Activated T-helper 17 cell treated with anti-CD3 and anti-CD28 coated beads, Interleukin-2, amount 50 U/mL, for 72 hours (primary cell): Measurements from ENCODE around the gene TNFRSF18. TPM values are rescaled to one million over a fixed set of nuclear protein-coding genes. Genes with fewer than 3 reads are reported as not detected.
A peak's percentile ranks its signal among the peaks of the same experiment; 100 is the strongest.

ENCODE experiments used
- ATAC-seq: fragments of 150-1000 bp; cut with Tn5 transposase; replicated peaks from 2 replicates; pipeline ENCODE4 v1.10.0; 2021; ENCODE audit warnings: mild to moderate bottlenecking, moderate library complexity
- H3K27ac Mint-ChIP-seq: one replicate; pipeline ENCODE4 v1.8.0; 2022; ENCODE audit warnings: mixed read lengths
- H3K27me3 Mint-ChIP-seq: one replicate; pipeline ENCODE4 v1.8.0; 2022; ENCODE audit warnings: mixed read lengths
- H3K36me3 Mint-ChIP-seq: one replicate; pipeline ENCODE4 v1.8.0; 2022; ENCODE audit warnings: low read depth, mild to moderate bottlenecking, mixed read lengths
- H3K4me1 Mint-ChIP-seq: one replicate; pipeline ENCODE4 v1.8.0; 2022; ENCODE audit warnings: mixed read lengths
- H3K4me3 Mint-ChIP-seq: one replicate; pipeline ENCODE4 v1.8.0; 2022; ENCODE audit warnings: mild to moderate bottlenecking, mixed read lengths
- H3K9me3 Mint-ChIP-seq: one replicate; pipeline ENCODE4 v1.8.0; 2022; ENCODE audit warnings: mixed read lengths
- total RNA-seq, 2 donors: library from RNA; stranded (reverse); gene quantifications; one replicate each; pipeline ENCODE4 v1.2.3, GENCODE V29; 2022

TNFRSF18 gene
- total RNA-seq, 2 donors from 2014 or later = 105 to 796 TPM

DNA sequence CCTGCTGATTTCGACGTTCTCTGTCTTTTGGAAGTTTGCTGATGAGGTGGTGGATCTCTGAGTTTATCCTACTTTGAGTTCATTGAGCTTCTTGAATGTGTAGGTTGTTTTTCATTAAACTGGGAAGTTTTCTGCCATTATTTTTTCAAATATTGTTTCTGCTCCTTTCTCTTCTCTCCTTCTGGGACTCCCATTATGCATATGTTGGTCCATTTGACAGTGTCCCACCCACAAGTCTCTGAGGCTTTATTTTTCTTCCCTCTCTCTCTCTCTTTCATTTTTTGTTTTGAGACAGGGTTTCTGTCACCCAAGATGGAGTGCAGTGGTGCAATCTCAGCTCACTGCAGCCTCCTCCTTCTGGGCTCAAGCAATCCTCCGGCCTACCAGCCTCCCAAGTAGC is 11.7 kb downstream of the TNFRSF18 start:
- no peaks in the 10 kb centered on the region for H3K9me3 Mint-ChIP-seq
- no peak for ATAC-seq
- H3K4me1 Mint-ChIP-seq = peaks cover 10% of the 10 kb centered on the region
- H3K36me3 Mint-ChIP-seq = no peaks in the 10 kb centered on the region
- peak overlapping the region; percentile 13 for H3K4me3 Mint-ChIP-seq
- peak overlapping the region; percentile 61 for H3K27ac Mint-ChIP-seq
- no peaks in the 10 kb centered on the region for H3K27me3 Mint-ChIP-seq

DNA sequence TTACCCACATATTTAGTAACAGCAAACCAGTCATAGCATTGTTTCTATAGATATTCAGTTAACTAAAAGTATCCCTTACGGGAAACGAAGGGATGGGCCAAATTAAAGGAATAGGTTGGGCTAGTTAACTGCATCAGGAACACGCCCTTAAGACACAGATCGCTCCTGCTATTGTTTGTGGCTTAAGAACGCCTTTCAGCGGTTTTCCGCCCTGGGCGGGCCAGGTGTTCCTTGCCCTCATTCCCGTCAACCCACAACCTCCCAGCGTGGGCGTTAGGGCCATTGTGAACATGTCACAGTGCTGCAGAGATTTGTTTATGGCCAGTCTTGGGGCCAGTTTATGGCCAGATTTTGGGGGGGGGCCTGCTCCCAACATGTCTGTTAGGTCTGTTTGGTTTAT is 14.7 kb downstream of the TNFRSF18 start:
- Mint-ChIP-seq H3K9me3 (no peaks in the 10 kb centered on the region), H3K27me3 (no peaks in the 10 kb centered on the region), H3K4me3 (no peak overlapping the region), H3K27ac (peak overlapping the region; percentile 5), H3K36me3 (no peaks in the 10 kb centered on the region), H3K4me1 (peaks cover 10% of the 10 kb centered on the region)
- no peak for ATAC-seq

DNA sequence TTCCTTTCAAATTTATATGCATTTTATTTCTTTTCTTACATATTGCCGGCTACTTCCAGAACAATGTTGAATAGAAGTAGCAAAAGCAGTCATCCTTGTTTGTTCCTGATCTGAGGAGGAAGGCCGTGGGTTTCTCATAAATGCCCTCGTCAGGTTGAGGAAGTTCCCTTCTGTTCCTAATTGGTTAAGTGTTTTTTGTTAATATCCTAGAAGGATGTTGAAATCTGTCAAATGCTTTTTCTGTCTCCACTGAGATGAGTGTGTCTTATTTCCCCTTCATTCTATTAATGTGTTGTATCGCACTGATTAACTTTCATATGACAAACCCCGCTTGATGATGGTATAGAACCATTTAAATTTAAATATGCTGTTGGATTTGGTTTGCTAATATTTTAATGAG is 17.3 kb downstream of the TNFRSF18 start:
- no peak overlapping the region for H3K4me3 Mint-ChIP-seq
- no peak for ATAC-seq
- no peaks in the 10 kb centered on the region for H3K4me1 Mint-ChIP-seq
- H3K36me3 Mint-ChIP-seq = no peaks in the 10 kb centered on the region
- H3K9me3 Mint-ChIP-seq = no peaks in the 10 kb centered on the region
- no peak overlapping the region for H3K27ac Mint-ChIP-seq
- H3K27me3 Mint-ChIP-seq = no peaks in the 10 kb centered on the region

DNA sequence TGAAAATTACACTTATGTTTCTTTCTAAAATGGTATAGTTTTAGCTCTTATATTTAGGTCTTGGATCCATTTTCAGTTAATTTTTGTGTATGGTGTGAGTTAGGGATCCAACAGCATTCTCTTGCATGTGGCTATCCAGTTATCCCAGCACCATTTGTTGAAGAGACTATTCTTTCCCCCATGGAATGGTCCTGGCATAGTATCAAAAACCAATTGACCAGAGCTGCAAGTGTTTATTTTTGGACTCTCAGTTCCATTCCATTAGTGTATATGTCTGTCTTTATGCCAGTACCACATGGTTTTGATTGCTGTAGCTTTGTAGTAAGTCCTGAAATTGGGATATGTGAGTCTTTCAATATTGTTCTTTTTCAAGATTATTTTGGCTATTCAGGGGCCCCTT is 18.5 kb downstream of the TNFRSF18 start:
- Mint-ChIP-seq H3K9me3 (no peaks in the 10 kb centered on the region), H3K36me3 (no peaks in the 10 kb centered on the region), H3K4me1 (no peaks in the 10 kb centered on the region), H3K4me3 (no peak overlapping the region), H3K27ac (no peak overlapping the region), H3K27me3 (no peaks in the 10 kb centered on the region)
- no peak for ATAC-seq

DNA sequence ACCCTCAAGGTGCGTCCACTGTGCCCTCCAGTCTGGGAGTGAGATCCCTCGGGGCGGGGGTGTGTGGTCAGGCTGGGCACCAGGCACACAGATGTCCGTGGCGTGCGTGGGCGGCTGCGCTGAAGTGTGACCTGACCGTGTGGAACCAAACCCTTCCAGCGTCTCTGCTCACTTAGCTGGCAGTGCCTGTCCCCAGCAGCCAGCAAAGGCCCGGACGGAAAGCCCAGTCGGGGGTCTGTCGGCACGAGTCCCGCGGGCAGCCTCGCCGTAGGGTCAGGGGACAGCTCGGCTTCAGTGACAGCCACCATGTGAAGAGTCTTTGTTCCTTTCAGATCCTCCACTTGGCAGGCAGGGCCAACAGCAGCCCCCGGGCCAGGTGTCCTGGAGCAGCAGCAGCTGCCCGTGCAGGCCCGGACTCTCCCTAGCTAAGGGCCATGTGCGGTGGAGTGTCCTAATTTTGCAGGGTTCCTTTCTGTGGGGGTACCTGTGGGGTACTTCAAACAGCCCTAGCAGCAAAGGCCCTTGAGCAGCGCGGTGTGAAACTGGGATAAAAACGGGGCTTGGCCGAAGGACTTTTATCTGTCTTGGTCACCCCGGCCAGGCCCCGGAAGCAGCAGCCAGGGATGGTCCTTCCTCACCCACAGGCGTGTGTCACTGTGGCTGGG is 21.2 kb downstream of the TNFRSF18 start:
- Mint-ChIP-seq H3K36me3 (no peaks in the 10 kb centered on the region), H3K4me3 (no peak overlapping the region), H3K9me3 (no peaks in the 10 kb centered on the region), H3K27ac (no peak overlapping the region), H3K4me1 (no peaks in the 10 kb centered on the region), H3K27me3 (no peaks in the 10 kb centered on the region)
- no peak for ATAC-seq

DNA sequence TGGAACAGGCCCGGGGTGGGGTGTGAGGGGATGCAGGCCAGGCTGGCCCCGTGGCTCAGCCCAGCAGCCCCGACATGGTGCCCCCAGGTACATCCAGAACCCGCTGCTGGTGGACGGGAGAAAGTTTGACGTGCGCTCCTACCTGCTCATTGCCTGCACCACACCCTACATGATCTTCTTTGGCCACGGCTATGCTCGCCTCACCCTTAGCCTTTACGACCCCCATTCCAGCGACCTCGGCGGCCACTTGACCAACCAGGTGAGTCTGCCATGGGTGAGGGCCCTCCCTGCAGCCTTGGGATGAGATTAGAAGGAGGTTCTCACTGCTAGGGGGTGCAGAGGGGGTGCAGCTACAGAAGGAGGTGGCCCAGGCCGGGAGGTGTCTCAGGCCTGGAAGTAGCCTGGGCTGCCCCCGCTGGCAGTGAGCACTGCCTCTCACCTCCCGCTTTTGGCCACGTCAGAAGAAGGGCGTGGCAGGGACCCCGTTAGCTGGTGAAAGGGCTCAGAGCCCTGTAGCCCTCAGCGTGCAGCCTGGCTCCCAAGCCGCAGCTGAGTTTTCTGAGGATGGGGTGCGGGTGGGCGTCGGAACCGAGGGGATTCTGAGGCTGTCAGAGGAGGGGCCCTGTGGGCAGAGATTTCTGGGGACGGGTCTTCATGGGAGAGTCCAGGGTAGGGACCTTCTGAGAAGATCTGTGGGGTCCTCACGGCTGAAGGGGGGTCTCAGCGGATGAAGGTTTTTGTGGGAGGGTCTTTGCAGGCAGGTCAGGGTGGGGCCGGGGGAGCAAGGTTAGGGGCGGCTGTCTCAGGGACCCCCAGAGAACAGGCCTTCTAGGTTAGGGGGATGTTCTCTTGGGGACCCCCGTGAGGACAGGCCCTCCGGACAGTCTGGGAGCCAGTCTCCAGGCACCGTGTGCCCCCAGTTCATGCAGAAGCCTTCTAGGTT is 22.3 kb downstream of the TNFRSF18 start:
- no peak for ATAC-seq
- Mint-ChIP-seq H3K36me3 (no peaks in the 10 kb centered on the region), H3K27me3 (no peaks in the 10 kb centered on the region), H3K4me3 (no peak overlapping the region), H3K9me3 (no peaks in the 10 kb centered on the region), H3K4me1 (no peaks in the 10 kb centered on the region), H3K27ac (peak overlapping the region; percentile 46)

DNA sequence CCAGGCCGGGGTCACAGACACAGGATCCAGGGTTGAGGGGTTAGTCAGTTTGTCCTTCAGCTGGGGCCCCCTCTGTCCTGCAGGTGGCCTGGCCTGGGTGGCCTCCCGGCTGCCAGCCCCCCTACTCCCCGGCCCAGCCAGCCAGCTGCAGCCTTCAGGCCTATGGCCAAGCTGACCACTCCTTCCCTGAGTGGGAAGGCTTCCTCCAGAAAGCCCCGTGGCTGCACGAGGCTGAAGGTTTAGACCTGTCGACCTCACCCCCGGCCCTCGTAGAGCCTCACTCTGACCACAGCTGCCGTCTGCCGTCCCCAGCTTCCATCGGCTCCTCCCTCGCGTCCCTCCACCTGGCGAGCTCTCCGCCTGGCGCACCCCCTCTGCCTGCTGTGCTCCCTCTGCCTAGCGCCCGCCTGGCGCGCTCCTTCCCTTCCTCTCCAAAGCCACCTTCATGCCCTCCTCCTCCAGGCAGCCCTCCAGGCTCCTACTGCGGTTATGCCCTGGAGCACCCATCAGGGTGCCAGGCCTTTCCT is 23.1 kb downstream of the TNFRSF18 start:
- Mint-ChIP-seq H3K9me3 (no peaks in the 10 kb centered on the region), H3K4me1 (no peaks in the 10 kb centered on the region), H3K4me3 (no peak overlapping the region), H3K36me3 (no peaks in the 10 kb centered on the region), H3K27me3 (no peaks in the 10 kb centered on the region), H3K27ac (peak overlapping the region; percentile 46)
- no peak for ATAC-seq

DNA sequence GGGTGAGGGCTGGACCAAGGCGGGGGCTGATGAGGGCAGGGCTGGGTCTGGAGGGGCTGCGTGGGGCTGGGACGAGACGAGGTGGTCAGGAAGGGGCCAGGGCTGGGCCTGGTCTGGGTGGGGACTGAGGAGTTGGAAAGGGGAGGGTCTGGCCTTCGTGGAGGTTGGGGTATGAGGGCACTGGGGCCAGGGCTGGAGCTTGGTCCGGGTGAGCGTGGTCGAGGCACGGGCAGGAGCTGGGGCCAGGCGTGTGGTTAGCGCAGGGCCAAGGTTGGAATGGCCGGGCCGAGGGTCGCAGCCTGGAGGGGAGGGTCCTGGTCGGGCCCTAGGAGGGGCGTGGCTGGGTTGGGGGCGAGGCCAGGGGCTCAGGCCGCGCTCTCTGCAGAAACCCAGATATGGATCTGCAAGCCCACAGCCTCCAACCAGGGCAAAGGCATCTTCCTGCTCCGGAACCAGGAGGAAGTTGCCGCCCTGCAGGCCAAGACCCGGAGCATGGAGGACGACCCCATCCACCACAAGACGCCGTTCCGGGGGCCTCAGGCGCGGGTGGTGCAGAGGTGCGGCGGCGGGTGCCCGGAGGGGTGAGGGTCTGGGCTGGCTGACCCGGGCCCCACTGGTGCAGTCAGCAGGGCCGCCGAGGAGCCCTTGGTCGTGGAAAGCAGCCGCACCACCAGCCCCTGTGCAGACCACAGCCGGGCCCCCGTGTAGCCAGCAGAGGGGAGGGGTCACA is 23.7 kb downstream of the TNFRSF18 start:
- no peak overlapping the region for H3K27ac Mint-ChIP-seq
- no peaks in the 10 kb centered on the region for H3K4me1 Mint-ChIP-seq
- H3K4me3 Mint-ChIP-seq = no peak overlapping the region
- ATAC-seq = no peak
- H3K27me3 Mint-ChIP-seq = no peaks in the 10 kb centered on the region
- no peaks in the 10 kb centered on the region for H3K9me3 Mint-ChIP-seq
- no peaks in the 10 kb centered on the region for H3K36me3 Mint-ChIP-seq

DNA sequence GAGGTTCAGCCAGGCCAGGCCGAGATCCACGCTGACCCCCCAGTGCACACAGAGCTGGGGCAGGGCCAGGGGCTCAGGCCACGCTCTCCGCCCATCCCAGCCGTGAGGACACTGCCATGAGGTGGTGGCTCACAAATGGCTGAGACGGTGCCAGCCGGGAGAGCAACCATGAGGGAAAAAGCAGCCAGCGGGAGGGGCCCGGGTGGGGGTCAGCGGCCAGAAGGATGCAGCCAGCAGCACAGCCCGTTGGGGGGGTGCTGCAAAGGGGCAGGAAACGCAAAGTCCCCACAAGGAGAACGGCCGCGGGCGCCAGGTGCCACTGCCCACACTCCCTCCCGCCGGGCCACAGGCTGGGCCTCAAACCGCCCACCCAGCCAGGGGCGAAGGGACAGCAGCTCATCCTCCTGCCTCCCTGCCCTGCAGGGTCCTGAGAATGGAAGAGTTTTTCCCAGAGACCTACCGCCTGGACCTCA is 24.4 kb downstream of the TNFRSF18 start:
- Mint-ChIP-seq H3K4me3 (no peak overlapping the region), H3K27ac (no peak overlapping the region), H3K9me3 (no peaks in the 10 kb centered on the region), H3K4me1 (peaks cover 3% of the 10 kb centered on the region), H3K27me3 (no peaks in the 10 kb centered on the region), H3K36me3 (no peaks in the 10 kb centered on the region)
- no peak for ATAC-seq

DNA sequence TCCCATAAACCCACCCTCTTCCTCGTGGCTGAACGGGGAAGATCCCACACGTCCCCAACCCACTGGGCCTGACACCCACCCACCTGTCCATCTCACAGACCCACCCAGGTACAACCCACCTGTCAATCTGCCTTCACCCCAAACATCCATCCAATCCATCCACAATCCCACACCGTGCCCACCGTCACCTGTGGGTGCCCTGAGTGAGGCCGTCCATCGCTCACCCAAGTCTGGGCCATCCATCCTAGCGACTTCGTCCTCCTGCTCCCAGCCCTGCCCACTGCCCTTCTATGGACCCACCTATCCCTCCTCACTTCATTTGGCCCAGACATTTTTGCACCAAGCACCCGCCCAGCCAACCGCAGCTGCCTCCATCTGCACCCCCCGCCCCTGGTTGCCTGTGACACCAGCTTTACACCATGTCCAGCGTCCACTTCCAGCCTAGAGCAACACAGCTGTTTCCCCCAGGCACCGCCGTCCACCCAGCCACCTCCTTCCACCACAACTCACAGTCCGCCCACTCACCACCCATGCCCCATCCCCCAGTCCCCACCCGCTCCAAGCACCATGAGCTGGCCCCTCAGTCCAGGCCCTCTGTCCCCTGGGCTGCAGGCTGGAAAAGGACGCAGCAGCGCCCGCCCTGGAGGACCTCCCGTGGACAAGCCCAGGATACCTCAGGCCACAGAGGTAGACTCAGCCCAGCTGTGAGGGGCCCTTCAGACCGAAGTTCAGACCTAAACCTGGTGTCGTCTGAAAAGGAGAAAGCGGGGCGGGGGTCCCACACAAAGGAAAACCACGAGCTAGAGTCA is 25.1 kb downstream of the TNFRSF18 start:
- Mint-ChIP-seq H3K27ac (no peak overlapping the region), H3K27me3 (no peaks in the 10 kb centered on the region), H3K9me3 (no peaks in the 10 kb centered on the region), H3K4me3 (no peak overlapping the region), H3K36me3 (no peaks in the 10 kb centered on the region), H3K4me1 (peaks cover 6% of the 10 kb centered on the region)
- no peak for ATAC-seq

DNA sequence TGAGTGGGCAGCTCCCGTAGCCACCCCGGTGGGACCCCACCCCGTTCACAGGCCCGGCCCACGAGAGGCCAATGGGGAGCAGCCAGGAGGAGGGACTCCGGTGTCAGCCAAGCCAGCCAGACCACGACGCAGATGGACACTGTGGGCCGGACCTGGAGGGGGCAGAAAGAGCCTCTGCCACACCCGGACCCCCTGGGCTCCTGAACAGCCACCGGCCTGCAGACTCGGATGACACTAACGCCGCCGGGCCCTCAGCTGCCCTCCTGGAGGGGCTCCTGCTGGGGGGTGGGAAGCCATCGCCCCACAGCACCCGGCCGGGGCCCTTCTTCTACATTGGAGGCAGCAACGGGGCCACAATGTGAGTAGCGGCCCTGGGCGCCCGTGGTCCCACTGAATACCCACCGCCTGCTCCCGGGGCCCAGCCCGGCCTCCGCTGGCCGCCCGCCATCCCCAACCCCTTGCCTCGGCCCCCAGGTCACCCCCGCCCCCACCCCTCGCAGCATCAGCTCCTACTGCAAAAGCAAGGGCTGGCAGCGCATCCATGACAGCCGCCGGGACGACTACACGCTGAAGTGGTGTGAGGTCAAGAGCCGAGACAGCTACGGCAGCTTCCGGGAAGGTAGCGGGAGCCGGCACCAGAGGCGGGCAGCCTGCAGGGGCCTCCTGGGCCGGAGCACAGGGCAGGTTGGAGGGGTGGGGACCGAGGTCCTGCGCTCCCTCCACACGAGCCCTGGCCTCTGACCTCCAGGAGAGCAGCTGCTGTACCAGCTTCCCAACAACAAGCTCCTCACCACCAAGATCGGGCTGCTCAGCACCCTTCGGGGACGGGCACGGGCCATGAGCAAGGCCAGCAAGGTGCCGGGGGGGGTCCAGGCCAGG is 26.2 kb downstream of the TNFRSF18 start:
- no peak for ATAC-seq
- H3K4me1 Mint-ChIP-seq = peaks cover 6% of the 10 kb centered on the region
- no peaks in the 10 kb centered on the region for H3K36me3 Mint-ChIP-seq
- H3K27me3 Mint-ChIP-seq = no peaks in the 10 kb centered on the region
- no peak overlapping the region for H3K27ac Mint-ChIP-seq
- H3K4me3 Mint-ChIP-seq = no peak overlapping the region
- H3K9me3 Mint-ChIP-seq = no peaks in the 10 kb centered on the region

DNA sequence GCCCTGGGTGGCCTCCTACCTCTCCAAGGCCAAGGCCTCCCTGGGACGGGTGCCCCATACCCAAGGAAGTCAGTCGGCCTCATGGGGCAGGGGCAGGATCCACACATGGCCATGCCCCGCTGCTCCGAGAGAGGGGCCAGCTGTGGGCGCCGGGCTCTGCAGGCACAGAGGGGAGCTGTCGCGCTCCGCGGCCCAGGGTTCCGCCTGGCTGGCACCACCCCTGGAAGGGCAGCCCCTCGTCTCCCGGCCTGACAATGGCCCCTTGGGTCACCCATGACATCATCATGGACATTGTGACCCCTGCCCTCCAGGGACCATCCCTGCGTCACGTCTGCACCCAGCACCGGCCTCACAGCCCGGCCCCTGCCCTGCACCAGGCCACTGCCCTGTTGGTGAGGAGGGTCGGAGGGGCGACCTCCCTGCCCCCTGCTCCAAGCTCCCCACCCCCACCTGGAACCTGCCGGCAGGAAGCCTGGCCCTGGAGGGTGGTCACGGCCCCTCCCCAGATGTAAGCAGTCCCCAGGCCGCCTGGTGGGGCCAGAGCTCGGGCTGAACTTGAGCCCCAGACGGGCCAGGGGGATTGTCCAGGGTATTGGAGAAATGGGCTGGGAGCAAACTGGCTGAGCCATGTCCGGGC is 26.9 kb downstream of the TNFRSF18 start:
- no peaks in the 10 kb centered on the region for H3K9me3 Mint-ChIP-seq

More for the DNA sequence above, 26.9 kb downstream of the TNFRSF18 start:
- Mint-ChIP-seq H3K27ac (no peak overlapping the region), H3K36me3 (no peaks in the 10 kb centered on the region), H3K4me1 (peaks cover 6% of the 10 kb centered on the region), H3K27me3 (no peaks in the 10 kb centered on the region), H3K4me3 (no peak overlapping the region)
- no peak for ATAC-seq
